WTC11 (cell line): ENCODE measurements around the gene ABAT. TPM values are rescaled to one million over a fixed set of nuclear protein-coding genes. Genes with fewer than 3 reads are reported as not detected.

ENCODE experiments used
- ATAC-seq: fragments of 200-7000 bp; cut with Tn5 transposase; 2 replicates; pipeline ENCODE4 v1.10.0; 2021; ENCODE audit warnings: mild to moderate bottlenecking, moderate library complexity
- CTCF ChIA-PET: fragments of 300-600 bp; sonication (Branson Sonifier 250); formaldehyde crosslinking; loops from one replicate; lab custom pipeline; 2021; ENCODE audit warnings: antibody characterized with exemption; lab: Charles Lee
- POLR2A ChIA-PET: fragments of 350-600 bp; sonication (Branson Sonifier 250); formaldehyde crosslinking; loops from one replicate; lab custom pipeline; 2021; ENCODE audit warnings: antibody characterized with exemption; lab: Charles Lee
- DNase-seq: peaks from one replicate; pipeline ENCODE4 v3.0.0; 2021; ENCODE audit warnings: low spot score
- H3K27ac Mint-ChIP-seq: 2 replicates; pipeline ENCODE4 v1.8.0; 2021; ENCODE audit warnings: mixed read lengths
- H3K27me3 Mint-ChIP-seq: 2 replicates; pipeline ENCODE4 v1.8.0; 2021; ENCODE audit warnings: low read depth, mild to moderate bottlenecking, moderate library complexity, mixed read lengths
- H3K36me3 Mint-ChIP-seq: 2 replicates; pipeline ENCODE4 v1.8.0; 2021; ENCODE audit warnings: mixed read lengths
- H3K4me1 Mint-ChIP-seq: 2 replicates; pipeline ENCODE4 v1.8.0; 2022; ENCODE audit warnings: mixed read lengths
- H3K4me3 Mint-ChIP-seq: 2 replicates; pipeline ENCODE4 v1.8.0; 2021; ENCODE audit warnings: mild to moderate bottlenecking, moderate library complexity, mixed read lengths
- H3K9me3 Mint-ChIP-seq: 2 replicates; pipeline ENCODE4 v1.8.0; 2021; ENCODE audit warnings: mixed read lengths
- AR ChIP-seq: fragments of 250-450 bp; sonication (Bioruptor Pico); IDR thresholded peaks from 2 replicates; pipeline ENCODE4 v1.9.0; 2021; ENCODE audit warnings: mild to moderate bottlenecking
- ATF2 ChIP-seq: sonication (generic); formaldehyde crosslinking; IDR thresholded peaks from 2 replicates; pipeline ENCODE4 v1.8.1; 2022; ENCODE audit warnings: low read depth, missing genetic modification reagents, borderline replicate concordance
- FOXJ3 ChIP-seq: sonication (generic); formaldehyde crosslinking; IDR thresholded peaks from 2 replicates; pipeline ENCODE4 v1.9.0; 2021; ENCODE audit warnings: missing genetic modification reagents, mild to moderate bottlenecking, borderline replicate concordance
- FOXP1 ChIP-seq: sonication (generic); formaldehyde crosslinking; IDR thresholded peaks from 2 replicates; pipeline ENCODE4 v1.8.0; 2022; ENCODE audit warnings: missing genetic modification reagents, mild to moderate bottlenecking, moderate library complexity, borderline replicate concordance
- NFYB ChIP-seq: sonication (generic); formaldehyde crosslinking; conservative IDR thresholded peaks from 2 replicates; pipeline ENCODE4 v1.8.0; 2022; ENCODE audit warnings: low read depth, missing genetic modification reagents
- OVOL2 ChIP-seq: fragments of 250-450 bp; sonication (Bioruptor Pico); IDR thresholded peaks from 2 replicates; pipeline ENCODE4 v1.9.0; 2021; ENCODE audit warnings: mild to moderate bottlenecking, borderline replicate concordance
- SOX15 ChIP-seq: fragments of 250-450 bp; sonication (Bioruptor Pico); IDR thresholded peaks from 2 replicates; pipeline ENCODE4 v1.9.0; 2021; ENCODE audit warnings: mild to moderate bottlenecking
- USF1 ChIP-seq: sonication (generic); formaldehyde crosslinking; IDR thresholded peaks from 2 replicates; pipeline ENCODE4 v1.8.0; 2022; ENCODE audit warnings: mild to moderate bottlenecking, missing genetic modification reagents
- ZNF138 ChIP-seq: sonication (generic); formaldehyde crosslinking; conservative IDR thresholded peaks from 2 replicates; pipeline ENCODE4 v1.8.1; 2022; ENCODE audit warnings: mild to moderate bottlenecking, moderate library complexity, missing genetic modification reagents
- ZNF512 ChIP-seq: sonication (generic); formaldehyde crosslinking; IDR thresholded peaks from 2 replicates; pipeline ENCODE4 v1.8.1; 2022; ENCODE audit warnings: missing genetic modification reagents, borderline replicate concordance
- ZNF671 ChIP-seq: fragments of 250-450 bp; sonication (Bioruptor Pico); IDR thresholded peaks from 2 replicates; pipeline ENCODE4 v1.8.0; 2021; ENCODE audit warnings: mild to moderate bottlenecking
- total RNA-seq: library from RNA; stranded (reverse); gene quantifications from 3 replicates; pipeline ENCODE4 v1.2.3, GENCODE V29; 2021

The ABAT gene
- total RNA-seq, 1 experiment from 2014 or later, result 6.6 TPM

- TF ChIP-seq AR (CRISPR knock-in tag), result no peak
- TF ChIP-seq, all 79 proteins: peak for 0
- Mint-ChIP-seq H3K27me3 (no peaks in the 10 kb centered on the region), H3K4me1 (peaks cover 18% of the 10 kb centered on the region), H3K27ac (no peak overlapping the region), H3K9me3 (no peaks in the 10 kb centered on the region), H3K36me3 (no peaks in the 10 kb centered on the region), H3K4me3 (no peak overlapping the region)
- POLR2A ChIA-PET, result interaction anchor here (0.7 kb wide), 1 partner anchor 18 kb away, joined by 10 read pairs; no protein-coding TSS in a partner anchor
- DNase-seq, result no peak
- ATAC-seq, result no peak
- CTCF ChIA-PET, result interaction anchor here (1.0 kb wide), 1 partner anchor 118 kb away, joined by 3 read pairs; no protein-coding TSS in a partner anchor
These were observed 88.7 kb downstream of the ABAT start for GRCh38 chr16:8763083-8763482.

- peaks cover 18% of the 10 kb centered on the region for H3K4me1 Mint-ChIP-seq
- no peaks in the 10 kb centered on the region for H3K27me3 Mint-ChIP-seq
- TF ChIP-seq FOXJ3 (CRISPR knock-in tag) (no peak), ATF2 (CRISPR knock-in tag) (no peak), ZNF138 (CRISPR knock-in tag) (no peak), FOXP1 (CRISPR knock-in tag) (no peak), NFYB (CRISPR knock-in tag) (no peak), ZNF671 (CRISPR knock-in tag) (no peak), ZNF512 (CRISPR knock-in tag) (no peak), AR (CRISPR knock-in tag) (no peak), OVOL2 (CRISPR knock-in tag) (no peak), SOX15 (CRISPR knock-in tag) (no peak), USF1 (CRISPR knock-in tag) (no peak)
- TF ChIP-seq, all 79 proteins: peak for 0
- peak; percentile 10; the same call in 1 of the 2 replicates for ATAC-seq
- H3K4me3 Mint-ChIP-seq, result no peak overlapping the region
- DNase-seq, result no peak
- ChIA-PET CTCF (interaction anchor here (1.2 kb wide), 1 partner anchor 10 kb away, joined by 3 read pairs; no protein-coding TSS in a partner anchor), POLR2A (no interaction called here)
- H3K36me3 Mint-ChIP-seq, result no peaks in the 10 kb centered on the region
- H3K27ac Mint-ChIP-seq, result peak overlapping the region; percentile 57
- no peaks in the 10 kb centered on the region for H3K9me3 Mint-ChIP-seq
These were observed 89.5 kb downstream of the ABAT start for GRCh38 chr16:8763899-8764298.
